Trophoblast cell (in vitro differentiated cells and primary cell): ENCODE results near the gene ARL8A.

Experiments
- DNase-seq, 2 donors: peaks; one replicate each; pipeline ENCODE4 v3.0.0-alpha.2; 2016
- H2AFZ ChIP-seq: 2 replicates; pipeline ENCODE4 v1.6.1; 2013; ENCODE audit warnings: low read length, moderate library complexity, mild to moderate bottlenecking; ENCODE audit not compliant: insufficient read depth, poor library complexity
- H2AK5ac ChIP-seq: 2 replicates; pipeline ENCODE4 v1.6.1; 2013; ENCODE audit warnings: mild to moderate bottlenecking, low read length
- H2BK120ac ChIP-seq: 2 replicates; pipeline ENCODE4 v1.6.1; 2013; ENCODE audit warnings: low read length, mild to moderate bottlenecking, moderate library complexity; ENCODE audit not compliant: insufficient read depth, poor library complexity
- H2BK12ac ChIP-seq: 2 replicates; pipeline ENCODE4 v1.6.1; 2013; ENCODE audit warnings: mild to moderate bottlenecking, low read length, moderate library complexity
- H2BK5ac ChIP-seq: 2 replicates; pipeline ENCODE4 v1.6.1; 2013; ENCODE audit warnings: low read length, low read depth, moderate library complexity, mild to moderate bottlenecking; ENCODE audit not compliant: poor library complexity
- H3K14ac ChIP-seq: 2 replicates; pipeline ENCODE4 v1.6.1; 2013; ENCODE audit warnings: mild to moderate bottlenecking, low read length
- H3K18ac ChIP-seq: 2 replicates; pipeline ENCODE4 v1.6.1; 2013; ENCODE audit warnings: mild to moderate bottlenecking, low read length
- H3K23ac ChIP-seq: 2 replicates; pipeline ENCODE4 v1.6.1; 2013; ENCODE audit warnings: low read length
- H3K27ac ChIP-seq: 2 replicates; pipeline ENCODE4 v1.5.1; 2013; ENCODE audit warnings: low read depth, mild to moderate bottlenecking, inconsistent platforms, low read length, moderate library complexity
- H3K27me3 ChIP-seq: 2 replicates; pipeline ENCODE4 v1.6.1; 2013; ENCODE audit warnings: inconsistent platforms, mild to moderate bottlenecking, low read length, moderate library complexity; ENCODE audit not compliant: insufficient read depth
- H3K36me3 ChIP-seq, 2 experiments: 1 replicate in 1 of 2; 2 replicates in 1 of 2; pipeline ENCODE4 v1.6.1; 2013; ENCODE audit warnings: low read length in 2 of 2, mild to moderate bottlenecking in 2 of 2, moderate library complexity in 1 of 2; ENCODE audit not compliant: insufficient read depth in 2 of 2, control insufficient read depth in 1 of 2
- H3K4ac ChIP-seq: 2 replicates; pipeline ENCODE4 v1.6.1; 2013; ENCODE audit warnings: low read depth, mild to moderate bottlenecking, low read length, moderate library complexity
- H3K4me1 ChIP-seq, 2 experiments: 1 replicate in 1 of 2; 2 replicates in 1 of 2; pipeline ENCODE4 v1.6.1; 2013; ENCODE audit warnings: low read length in 2 of 2, mild to moderate bottlenecking in 2 of 2, moderate library complexity in 1 of 2; ENCODE audit not compliant: insufficient read depth in 2 of 2, control insufficient read depth in 1 of 2
- H3K4me2 ChIP-seq: 2 replicates; pipeline ENCODE4 v1.6.1; 2013; ENCODE audit warnings: inconsistent platforms, mild to moderate bottlenecking, low read length, moderate library complexity
- H3K4me3 ChIP-seq: 2 replicates; pipeline ENCODE4 v1.5.1; 2013; ENCODE audit warnings: mild to moderate bottlenecking, low read depth, low read length, inconsistent platforms
- H3K79me1 ChIP-seq: one replicate; pipeline ENCODE4 v1.6.1; 2013; ENCODE audit warnings: low read length
- H3K79me2 ChIP-seq: 2 replicates; pipeline ENCODE4 v1.6.1; 2013; ENCODE audit warnings: low read length, mild to moderate bottlenecking; ENCODE audit not compliant: control insufficient read depth, insufficient read depth, poor library complexity
- H3K9ac ChIP-seq: 2 replicates; pipeline ENCODE4 v1.6.1; 2013; ENCODE audit warnings: mild to moderate bottlenecking, low read length
- H3K9me3 ChIP-seq: 2 replicates; pipeline ENCODE4 v1.6.1; 2013; ENCODE audit warnings: low read depth, mild to moderate bottlenecking, control low read depth, inconsistent platforms, low read length; ENCODE audit not compliant: insufficient read depth
- H4K12ac ChIP-seq: 2 replicates; pipeline ENCODE4 v1.6.1; 2013; ENCODE audit warnings: low read depth, mild to moderate bottlenecking, low read length, moderate library complexity
- H4K8ac ChIP-seq: 2 replicates; pipeline ENCODE4 v1.6.1; 2013; ENCODE audit warnings: low read depth, mild to moderate bottlenecking, low read length, moderate library complexity
- H4K91ac ChIP-seq: one replicate; pipeline ENCODE4 v1.6.1; 2013; ENCODE audit warnings: low read depth, mild to moderate bottlenecking, low read length, moderate library complexity
- WGBS: extraction: QIAGEN DNeasy Blood & Tissue Kit; methylation state at CpG from one replicate; pipeline ENCODE4 v1.1.7; 2013; ENCODE audit warnings: missing lambda C conversion rate; ENCODE audit not compliant: insufficient read length, insufficient coverage; ENCODE audit errors: extremely low coverage; 5-methylcytosine and 5-hydroxymethylcytosine counted together

ARL8A gene

DNA sequence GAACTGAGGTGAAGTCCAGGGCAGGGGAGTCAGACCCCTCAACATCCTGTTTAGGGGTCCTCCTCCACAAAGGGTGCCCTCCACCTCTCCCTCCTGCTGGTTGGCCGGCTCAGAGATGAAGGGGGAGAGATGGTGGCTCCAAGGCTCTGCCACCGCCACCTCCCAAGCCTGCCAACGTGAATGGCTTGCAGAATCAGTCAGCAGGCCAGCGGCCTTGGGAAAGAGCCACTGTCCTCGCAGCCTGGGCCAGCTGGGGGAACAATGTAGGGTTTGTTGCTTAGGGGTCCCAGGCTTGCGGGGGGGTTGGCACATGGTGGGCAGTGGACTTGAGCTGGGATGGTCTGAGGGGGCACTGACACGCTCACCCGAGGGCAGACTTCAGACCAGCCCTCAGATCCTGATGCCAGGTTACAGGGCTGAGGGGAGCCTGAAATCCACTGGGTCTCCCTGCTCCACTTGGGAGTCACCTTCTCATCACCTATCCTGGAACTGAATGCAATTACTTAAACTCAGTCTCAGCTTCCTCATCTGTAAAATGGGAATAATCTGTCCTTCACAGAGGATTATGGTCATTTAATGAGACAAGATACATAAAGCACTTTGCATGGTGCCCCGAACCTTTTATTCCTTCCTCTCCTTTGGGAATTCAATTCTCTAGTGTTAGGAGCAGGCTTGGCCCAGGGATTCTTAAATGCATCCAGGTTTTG, 13.6 kb downstream of the ARL8A start:
- Histone ChIP-seq H3K79me2 (no peaks in the 10 kb centered on the region), H4K91ac (no peak overlapping the region), H4K8ac (no peak overlapping the region), H3K4me2 (no peak overlapping the region), H2BK12ac (no peak overlapping the region), H3K14ac (no peak overlapping the region), H3K79me1 (no peaks in the 10 kb centered on the region), H3K4me3 (no peak overlapping the region), H2AFZ (no peak overlapping the region), H4K12ac (no peak overlapping the region), H3K9me3 (peaks cover 1% of the 10 kb centered on the region), H3K27ac (no peak overlapping the region), H3K9ac (no peak overlapping the region), H3K18ac (no peak overlapping the region), H3K27me3 (no peaks in the 10 kb centered on the region), H3K23ac (no peak overlapping the region), H2BK5ac (no peak overlapping the region), H3K4ac (no peak overlapping the region), H3K4me1 (peaks cover 13 to 15% of the 10 kb centered on the region in 2 experiments), H2AK5ac (no peak overlapping the region), H2BK120ac (no peak overlapping the region), H3K36me3 (peaks cover 17 to 24% of the 10 kb centered on the region in 2 experiments)
- no peak for DNase-seq
- WGBS = no CpG with 5 or more reads among the region's 9 CpGs

DNA sequence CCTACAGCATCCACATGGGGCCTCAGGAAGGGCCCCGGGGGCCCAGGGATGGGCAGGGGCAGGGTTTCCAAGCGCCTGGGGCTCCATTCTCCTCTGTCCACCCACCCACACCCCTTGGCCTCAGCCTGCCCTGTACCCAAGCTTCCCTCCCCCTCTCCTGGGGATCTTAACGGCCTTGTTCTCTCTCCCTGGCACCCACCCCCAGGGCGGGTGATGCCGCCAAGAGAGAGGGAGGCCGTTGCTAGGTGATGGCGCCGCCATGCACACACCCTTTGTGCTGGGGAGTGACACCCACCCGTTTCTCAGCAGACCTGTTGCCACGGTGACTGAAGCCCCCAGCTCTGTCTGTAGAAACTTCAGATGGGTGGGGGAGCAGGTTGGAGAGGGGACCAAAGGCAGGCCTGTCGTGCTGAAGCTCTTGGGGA, 14.2 kb downstream of the ARL8A start:
- H2AK5ac ChIP-seq = no peak overlapping the region
- peaks cover 1% of the 10 kb centered on the region for H3K9me3 ChIP-seq
- no peak overlapping the region for H2BK12ac ChIP-seq
- H3K27ac ChIP-seq = no peak overlapping the region
- no peak overlapping the region for H3K4me3 ChIP-seq
- no CpG with 5 or more reads among the region's 11 CpGs for WGBS
- H3K79me2 ChIP-seq = no peaks in the 10 kb centered on the region
- H3K4me2 ChIP-seq = no peak overlapping the region
- no peak overlapping the region for H2BK120ac ChIP-seq
- H3K4me1 ChIP-seq = peaks cover 13 to 15% of the 10 kb centered on the region in 2 experiments
- no peak overlapping the region for H3K23ac ChIP-seq
- H2BK5ac ChIP-seq = no peak overlapping the region
- H2AFZ ChIP-seq = no peak overlapping the region
- no peak overlapping the region for H3K18ac ChIP-seq
- H4K8ac ChIP-seq = no peak overlapping the region
- no peaks in the 10 kb centered on the region for H3K79me1 ChIP-seq
- no peak overlapping the region for H3K14ac ChIP-seq
- no peaks in the 10 kb centered on the region for H3K27me3 ChIP-seq
- H3K4ac ChIP-seq = no peak overlapping the region
- H3K9ac ChIP-seq = no peak overlapping the region
- H3K36me3 ChIP-seq = peaks cover 17 to 18% of the 10 kb centered on the region in 2 experiments
- no peak for DNase-seq
- H4K12ac ChIP-seq = no peak overlapping the region
- no peak overlapping the region for H4K91ac ChIP-seq

DNA sequence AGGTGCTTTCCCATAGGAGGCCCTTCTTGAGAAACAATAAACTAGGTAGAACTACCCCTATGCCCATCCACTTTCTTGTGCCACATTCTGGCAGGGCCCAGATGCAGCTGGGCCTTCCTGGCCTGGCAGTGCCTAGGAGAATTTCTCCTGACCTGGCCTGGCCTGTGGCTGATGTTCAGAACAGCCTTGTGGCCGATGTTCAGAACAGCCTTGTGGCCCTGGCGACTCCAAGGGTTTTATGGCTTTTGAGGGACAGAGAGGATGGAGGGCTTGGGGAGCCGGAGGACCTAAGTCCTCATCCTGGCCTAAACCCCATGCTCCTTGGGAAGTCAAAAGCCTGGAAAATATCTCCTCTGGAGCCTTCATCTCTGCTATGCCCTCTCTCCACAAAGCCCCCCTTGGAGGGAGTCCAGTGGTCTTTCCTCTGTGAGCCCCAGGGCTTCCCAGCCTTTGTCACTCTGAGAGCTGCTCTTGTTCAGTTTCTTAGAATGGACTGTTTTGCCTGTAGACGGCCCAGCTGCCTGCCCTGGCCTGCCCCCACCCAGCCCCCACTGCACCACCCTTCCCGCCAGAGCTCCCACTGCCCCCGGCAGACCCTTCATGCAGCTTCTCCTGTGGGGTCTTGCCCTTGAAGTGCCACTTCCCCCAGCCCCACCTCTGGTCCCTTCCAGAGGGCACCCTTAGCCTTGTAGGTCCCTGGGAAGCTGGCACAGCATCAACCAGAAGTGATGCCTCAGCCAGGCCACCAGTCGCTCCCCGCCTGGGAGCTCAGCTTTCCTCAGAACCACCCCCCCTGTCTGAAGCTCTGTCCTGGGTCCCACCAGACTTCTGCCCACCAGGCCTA, 14.9 kb downstream of the ARL8A start:
- Histone ChIP-seq H3K23ac (no peak overlapping the region), H3K79me2 (no peaks in the 10 kb centered on the region), H2AK5ac (no peak overlapping the region), H4K91ac (no peak overlapping the region), H2AFZ (no peak overlapping the region), H3K4me1 (peaks cover 13 to 15% of the 10 kb centered on the region in 2 experiments), H2BK12ac (no peak overlapping the region), H2BK5ac (no peak overlapping the region), H3K18ac (no peak overlapping the region), H3K9me3 (peaks cover 1% of the 10 kb centered on the region), H3K36me3 (peaks cover 14% of the 10 kb centered on the region in 2 experiments), H3K4me3 (no peak overlapping the region), H3K4ac (no peak overlapping the region), H4K8ac (no peak overlapping the region), H3K4me2 (no peak overlapping the region), H2BK120ac (no peak overlapping the region), H3K9ac (no peak overlapping the region), H3K27ac (no peak overlapping the region), H4K12ac (no peak overlapping the region), H3K27me3 (no peaks in the 10 kb centered on the region), H3K79me1 (no peaks in the 10 kb centered on the region), H3K14ac (no peak overlapping the region)
- no CpG with 5 or more reads among the region's 8 CpGs for WGBS
- DNase-seq = no peak

DNA sequence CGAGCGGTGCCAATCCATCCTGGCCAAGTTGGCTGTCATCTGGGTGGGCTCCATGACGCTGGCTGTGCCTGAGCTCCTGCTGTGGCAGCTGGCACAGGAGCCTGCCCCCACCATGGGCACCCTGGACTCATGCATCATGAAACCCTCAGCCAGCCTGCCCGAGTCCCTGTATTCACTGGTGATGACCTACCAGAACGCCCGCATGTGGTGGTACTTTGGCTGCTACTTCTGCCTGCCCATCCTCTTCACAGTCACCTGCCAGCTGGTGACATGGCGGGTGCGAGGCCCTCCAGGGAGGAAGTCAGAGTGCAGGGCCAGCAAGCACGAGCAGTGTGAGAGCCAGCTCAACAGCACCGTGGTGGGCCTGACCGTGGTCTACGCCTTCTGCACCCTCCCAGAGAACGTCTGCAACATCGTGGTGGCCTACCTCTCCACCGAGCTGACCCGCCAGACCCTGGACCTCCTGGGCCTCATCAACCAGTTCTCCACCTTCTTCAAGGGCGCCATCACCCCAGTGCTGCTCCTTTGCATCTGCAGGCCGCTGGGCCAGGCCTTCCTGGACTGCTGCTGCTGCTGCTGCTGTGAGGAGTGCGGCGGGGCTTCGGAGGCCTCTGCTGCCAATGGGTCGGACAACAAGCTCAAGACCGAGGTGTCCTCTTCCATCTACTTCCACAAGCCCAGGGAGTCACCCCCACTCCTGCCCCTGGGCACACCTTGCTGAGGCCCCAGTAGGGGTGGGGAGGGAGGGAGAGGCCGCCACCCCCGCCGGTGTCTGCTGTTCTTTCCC, 16.5 kb downstream of the ARL8A start:
- H3K9me3 ChIP-seq = peaks cover 1% of the 10 kb centered on the region
- H4K12ac ChIP-seq = no peak overlapping the region
- H4K8ac ChIP-seq = no peak overlapping the region
- H2BK120ac ChIP-seq = no peak overlapping the region
- no peak overlapping the region for H3K18ac ChIP-seq
- no peaks in the 10 kb centered on the region for H3K27me3 ChIP-seq
- H3K4me2 ChIP-seq = no peak overlapping the region
- no peak overlapping the region for H3K14ac ChIP-seq
- no peak overlapping the region for H2AFZ ChIP-seq
- no peak overlapping the region for H2BK5ac ChIP-seq
- no peak overlapping the region for H4K91ac ChIP-seq
- no peak overlapping the region for H3K4ac ChIP-seq
- H3K4me1 ChIP-seq = peaks cover 12 to 14% of the 10 kb centered on the region in 2 experiments
- H3K79me2 ChIP-seq = no peaks in the 10 kb centered on the region
- H3K4me3 ChIP-seq = no peak overlapping the region
- no peaks in the 10 kb centered on the region for H3K79me1 ChIP-seq
- H3K23ac ChIP-seq = no peak overlapping the region
- no CpG with 5 or more reads among the region's 26 CpGs for WGBS
- no peak overlapping the region for H3K9ac ChIP-seq
- no peak overlapping the region for H2AK5ac ChIP-seq
- no peak for DNase-seq
- no peak overlapping the region for H2BK12ac ChIP-seq
- H3K27ac ChIP-seq = no peak overlapping the region
- peaks cover 2 to 3% of the 10 kb centered on the region in 2 experiments for H3K36me3 ChIP-seq
